GM19455 (cell line): ENCODE results near the gene PRDM16.

Experiments
- ATAC-seq: cut with Tn5 transposase; IDR thresholded peaks from one replicate; pipeline ENCODE4 v1.9.1; 2021; ENCODE audit not compliant: unreplicated experiment

The PRDM16 gene

DNA sequence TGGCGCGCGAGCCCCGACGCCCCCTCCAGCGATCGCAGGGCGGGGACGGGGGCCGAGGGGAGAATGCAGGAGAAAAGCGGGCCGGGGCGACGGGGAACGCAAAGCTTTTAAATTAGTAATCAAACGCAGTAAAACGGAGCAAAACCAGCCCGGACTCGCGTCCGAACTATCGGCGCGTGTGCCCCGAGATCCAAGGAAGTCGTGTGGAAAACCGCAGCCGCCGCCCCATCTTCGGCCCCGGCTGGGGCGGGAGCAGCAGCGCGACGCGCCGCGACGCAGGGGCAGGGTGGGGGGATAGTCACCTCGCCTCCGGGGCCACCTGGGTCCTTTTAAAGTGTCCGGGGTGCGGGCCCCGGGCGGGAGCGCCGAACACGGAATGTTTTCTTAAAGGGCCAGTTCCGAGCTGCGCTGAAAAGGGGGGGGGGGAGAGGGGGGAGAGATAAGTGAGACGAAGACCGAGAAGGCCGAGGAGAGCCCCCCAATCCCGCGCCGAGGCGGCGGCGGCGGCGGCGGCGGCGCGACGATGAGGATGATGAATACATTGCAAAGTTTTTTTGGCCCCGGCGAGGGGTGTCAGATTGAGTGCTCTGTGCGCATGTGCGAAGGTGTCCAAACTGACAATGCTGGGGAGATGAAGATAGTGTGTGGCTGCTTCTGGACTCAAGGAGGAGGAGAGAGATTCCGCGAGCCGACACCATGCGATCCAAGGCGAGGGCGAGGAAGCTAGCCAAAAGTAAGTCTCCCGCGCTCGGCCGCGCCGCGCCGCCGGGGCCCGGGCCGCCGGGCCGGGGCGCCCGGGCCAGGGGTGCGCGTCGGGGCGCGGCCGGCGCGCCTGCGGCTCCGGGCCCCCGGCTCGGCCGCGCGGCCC, at the start of gene PRDM16:
TSS of gene PRDM16 (plus strand) at position 640 of the 868 bp plus-strand sequence. CDS start at position 697, 57 bp downstream.
- ATAC-seq, result no peak

DNA sequence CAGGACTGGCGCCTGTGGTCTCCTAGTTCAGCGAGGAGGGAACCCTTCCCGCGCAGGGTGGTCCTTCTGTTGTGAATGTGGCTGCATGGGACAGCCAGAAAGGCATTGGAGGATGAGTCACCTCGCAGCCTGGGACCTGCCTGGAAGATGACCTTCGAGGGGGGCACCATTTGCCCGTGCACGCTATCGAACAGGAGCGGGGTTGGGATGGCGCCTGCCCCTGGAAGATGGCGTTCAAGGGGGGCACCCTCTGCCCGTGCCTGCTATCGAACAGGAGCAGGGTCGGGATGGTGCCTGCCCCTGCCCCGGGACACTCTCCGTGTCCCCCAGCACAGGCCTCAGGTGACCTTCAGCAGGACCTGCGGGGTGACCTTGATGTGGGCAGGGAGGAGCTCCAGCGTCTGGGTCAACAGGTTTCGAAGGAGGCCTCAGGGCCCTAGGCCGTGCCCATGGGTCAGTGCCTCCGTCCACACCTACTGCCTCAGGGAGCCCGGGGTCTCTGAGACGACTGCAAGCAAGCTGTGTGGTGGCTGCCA, 49.4 kb upstream of the PRDM16 start:
- no peak for ATAC-seq

DNA sequence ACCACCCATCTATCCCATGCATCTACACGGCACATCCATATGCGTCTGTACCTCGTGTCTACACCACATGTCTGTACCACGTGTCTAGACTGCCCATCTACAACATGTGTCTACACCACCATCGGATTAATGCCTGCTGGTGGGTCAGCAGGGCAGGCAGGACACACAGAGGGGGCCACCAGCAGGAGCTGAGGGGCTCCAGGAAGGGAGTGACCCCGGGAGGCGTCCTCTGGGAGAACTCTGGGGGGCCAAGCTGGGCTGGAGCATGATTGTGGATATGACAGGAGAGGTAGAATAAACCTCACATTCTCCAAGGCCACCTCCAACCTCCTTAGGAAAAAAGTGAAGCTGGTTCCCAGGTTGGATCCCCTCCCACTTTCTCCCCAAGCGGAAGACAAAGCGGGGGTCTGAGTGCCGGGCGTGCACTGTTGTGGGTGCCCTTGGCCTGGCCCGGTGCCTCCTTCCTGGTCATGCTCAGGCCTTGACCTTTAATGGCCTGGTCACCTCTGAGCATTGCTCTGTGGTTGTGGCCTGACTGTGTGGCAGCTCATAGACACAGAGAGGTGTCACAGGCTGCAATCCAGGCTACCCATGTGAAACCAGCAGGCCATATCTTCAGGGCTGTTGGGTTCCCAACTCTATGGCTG, 48.6 kb upstream of the PRDM16 start:
- no peak for ATAC-seq

DNA sequence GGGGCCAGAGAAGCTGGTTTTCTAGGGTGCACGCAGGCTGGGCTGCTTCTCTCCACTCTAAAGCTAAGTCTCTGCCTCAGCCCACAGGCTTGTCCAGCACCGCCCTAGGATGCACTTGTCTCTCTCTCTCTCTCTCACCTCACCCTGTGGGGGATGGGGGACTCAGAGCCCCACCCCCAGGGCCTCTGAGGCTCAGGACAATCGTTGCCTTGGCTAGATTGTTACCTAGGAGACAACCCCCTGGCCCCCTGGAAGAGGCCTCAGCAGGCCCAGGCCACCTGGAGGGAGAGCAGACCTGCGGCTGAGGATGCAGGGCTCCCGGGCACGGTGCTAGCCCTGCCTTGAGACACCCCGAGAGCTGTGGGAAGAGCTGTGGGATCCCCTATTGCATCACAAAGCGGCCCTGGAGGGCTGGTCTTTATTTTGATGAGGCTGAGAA, 47.8 kb upstream of the PRDM16 start, which contains the start of gene ACTRT2:
TSS of gene ACTRT2 (plus strand) at position 235 of the 439 bp plus-strand sequence. CDS start 220 bp downstream, outside the sequence.
- no peak for ATAC-seq

DNA sequence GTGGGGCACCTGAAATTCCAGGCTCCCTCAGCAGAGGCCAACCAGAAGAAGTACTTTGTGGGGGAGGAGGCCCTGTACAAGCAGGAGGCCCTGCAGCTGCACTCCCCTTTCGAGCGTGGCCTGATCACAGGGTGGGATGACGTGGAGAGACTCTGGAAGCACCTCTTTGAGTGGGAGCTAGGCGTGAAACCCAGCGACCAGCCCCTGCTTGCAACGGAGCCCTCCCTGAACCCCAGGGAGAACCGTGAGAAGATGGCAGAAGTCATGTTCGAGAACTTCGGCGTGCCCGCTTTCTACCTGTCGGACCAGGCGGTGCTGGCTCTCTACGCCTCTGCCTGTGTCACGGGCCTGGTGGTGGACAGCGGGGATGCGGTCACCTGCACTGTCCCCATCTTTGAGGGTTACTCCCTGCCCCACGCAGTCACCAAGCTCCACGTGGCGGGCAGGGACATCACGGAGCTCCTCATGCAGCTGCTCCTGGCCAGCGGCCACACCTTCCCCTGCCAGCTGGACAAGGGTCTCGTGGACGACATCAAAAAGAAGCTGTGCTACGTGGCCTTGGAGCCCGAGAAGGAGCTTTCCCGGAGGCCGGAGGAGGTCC, 47.1 kb upstream of the PRDM16 start:
- ATAC-seq, result no peak

DNA sequence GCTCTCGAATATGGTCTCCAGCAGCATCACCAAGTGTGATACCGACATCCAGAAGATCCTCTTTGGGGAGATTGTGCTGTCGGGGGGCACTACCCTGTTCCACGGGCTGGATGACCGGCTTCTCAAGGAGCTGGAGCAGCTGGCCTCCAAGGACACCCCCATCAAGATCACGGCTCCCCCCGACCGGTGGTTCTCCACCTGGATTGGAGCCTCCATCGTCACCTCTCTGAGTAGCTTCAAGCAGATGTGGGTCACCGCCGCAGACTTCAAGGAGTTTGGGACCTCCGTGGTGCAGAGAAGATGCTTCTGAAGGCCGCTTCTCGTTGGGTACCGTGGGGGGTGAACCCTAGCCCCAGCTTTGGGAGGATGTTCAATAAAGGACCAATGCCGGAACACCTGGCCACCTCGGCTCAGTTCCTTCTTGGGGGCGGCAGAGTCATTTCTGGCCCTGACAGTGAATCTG, 46.5 kb upstream of the PRDM16 start:
- ATAC-seq, result no peak

DNA sequence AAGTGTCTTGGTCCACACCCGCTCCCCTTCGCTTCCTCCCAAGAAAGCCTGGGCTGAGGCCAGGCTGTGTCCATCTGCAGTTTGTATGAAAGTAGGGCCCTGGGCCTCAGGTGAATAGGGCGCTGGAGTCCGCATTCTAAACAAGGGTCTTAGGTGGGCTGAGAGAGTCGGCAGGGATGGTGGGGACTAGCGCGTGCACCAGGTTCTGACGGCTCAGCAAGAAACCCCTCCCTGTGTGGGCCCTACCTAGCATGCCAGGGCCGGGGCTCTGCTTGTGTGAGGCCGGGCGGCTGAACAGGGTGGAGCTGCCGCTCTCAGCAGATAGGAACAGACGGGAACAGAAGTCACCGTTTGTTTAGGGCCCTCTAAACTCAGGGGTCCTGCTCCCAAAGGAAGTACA, 46.0 kb upstream of the PRDM16 start:
- ATAC-seq, result no peak

DNA sequence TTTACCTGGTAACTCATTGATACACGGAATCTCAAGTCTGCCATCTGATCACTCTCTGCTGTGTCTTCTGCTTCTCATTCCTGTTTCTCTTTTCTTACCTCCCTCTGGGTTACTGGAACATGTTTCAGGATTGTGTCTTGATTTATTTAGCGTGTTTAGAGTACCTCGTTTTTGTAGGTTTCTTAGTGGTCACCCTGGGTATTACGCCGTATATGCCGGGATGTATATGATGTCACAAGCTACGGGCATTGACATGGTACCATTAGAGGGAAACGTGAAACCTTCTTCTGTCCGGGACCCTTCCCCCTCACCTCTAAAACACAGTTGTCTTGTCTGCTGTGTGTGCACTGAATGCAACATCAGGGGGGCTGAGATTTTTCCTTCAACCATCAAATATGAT, 45.0 kb upstream of the PRDM16 start:
- ATAC-seq, result no peak

DNA sequence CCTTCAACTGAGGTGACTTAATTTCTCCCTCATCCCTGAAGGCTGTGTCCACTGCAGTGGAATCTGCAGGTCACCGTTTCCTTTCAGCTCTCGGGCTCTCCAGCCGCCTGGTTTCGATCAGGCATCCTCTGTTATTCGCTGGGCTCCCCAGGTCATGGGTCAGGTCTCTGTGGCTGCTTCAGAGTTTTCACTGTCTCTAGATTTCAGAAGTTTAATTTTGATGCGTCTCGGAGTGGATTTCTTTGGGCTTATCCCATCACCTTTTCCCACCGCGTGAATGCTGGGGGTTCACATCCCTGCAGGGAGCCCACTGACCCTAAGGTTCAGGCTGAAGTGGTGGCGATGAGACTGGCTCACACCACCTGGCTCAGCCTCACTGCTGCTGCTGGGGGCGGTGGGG, 44.4 kb upstream of the PRDM16 start:
- ATAC-seq, result no peak

DNA sequence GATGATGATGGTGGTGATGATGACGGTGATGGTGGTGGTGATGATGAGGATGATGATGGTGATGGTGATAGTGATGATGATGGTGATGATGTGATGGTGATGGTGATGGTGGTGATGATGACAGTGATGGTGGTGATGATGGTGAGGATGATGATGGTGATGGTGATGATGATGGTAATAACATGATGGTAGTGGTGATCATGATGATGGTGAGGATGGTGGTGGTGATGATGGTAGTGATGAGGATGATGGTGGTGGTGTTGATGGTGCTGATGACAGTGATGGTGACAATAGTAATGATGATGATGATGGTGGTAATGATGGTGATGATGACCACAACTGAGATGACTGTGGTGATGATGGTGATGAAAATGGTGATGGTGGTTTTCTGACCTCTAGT, 42.9 kb upstream of the PRDM16 start:
- ATAC-seq, result no peak

DNA sequence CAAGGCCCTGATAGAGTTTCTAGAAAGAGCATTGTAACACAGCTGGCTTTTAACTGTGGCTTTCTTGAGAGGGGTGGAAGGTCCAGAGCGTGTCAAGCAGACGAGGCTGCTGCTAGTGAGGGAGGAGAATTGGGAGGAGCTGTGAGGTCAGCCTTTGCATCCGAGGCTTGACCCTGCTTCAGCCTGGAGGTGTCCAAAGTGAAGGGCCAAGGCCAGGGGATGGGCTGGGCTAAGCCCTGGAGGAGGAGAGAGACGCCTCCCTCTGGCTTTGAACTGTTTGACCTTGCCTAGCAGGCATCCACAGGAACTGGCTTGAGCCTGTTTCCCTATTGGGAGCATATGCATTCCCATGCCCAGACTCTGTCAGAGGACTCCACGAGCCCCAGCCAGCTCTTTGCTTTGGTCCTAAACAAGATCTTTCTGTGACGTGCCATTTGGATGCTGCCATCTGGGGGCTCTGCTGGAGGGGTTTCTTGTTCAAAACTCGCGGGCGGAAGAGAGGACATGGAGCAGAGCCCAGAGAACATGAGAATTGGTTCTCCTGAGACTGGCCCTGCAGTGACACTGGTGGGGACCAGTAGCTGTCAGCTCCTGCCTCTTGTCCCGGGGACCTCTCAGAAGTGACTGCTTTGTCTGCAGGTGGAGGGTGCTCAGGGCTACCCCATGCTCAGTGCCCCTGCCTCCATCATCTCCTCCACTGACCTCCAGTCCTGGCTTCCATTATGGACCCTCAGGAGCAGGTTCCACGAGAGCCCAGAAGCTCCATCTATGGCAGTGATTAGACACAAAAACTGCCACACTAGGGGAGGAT, 42.2 kb upstream of the PRDM16 start:
- ATAC-seq, result no peak

DNA sequence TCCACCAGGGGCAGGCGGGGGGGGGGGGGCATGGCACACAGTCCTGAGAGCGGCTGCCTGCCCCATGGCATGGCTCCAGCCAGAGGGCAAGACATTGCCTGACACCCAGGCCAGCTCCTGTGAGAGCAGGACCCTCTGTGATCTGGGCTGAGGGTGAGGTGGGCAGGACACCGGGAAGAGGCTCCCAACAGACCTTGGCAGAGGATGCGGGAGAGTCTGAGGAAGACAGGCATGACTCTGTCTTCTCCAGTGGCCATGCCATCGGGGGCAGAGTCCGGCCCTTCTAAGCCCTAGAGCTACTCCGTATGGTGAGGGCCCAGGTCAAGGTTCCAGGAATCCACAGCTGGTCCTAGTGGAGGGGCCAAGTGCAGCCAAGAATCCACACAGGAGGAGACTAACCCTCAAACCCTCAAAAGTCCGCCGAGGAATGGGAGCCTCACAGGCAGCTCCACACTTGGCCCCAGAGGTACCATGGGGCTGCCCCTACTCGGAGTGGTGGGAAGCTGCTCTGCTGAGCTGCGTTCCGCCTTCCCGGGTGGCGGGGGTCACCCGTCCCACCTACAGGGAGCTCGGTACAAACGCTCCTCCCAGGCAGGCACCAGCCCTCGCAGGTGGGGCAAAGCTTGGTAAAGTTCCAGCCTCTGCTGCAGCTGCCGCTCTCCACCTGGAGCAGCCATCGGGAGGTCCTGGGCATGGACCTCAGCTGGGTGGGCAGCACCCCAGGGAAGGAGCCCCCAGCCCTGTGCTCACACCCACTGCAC, 41.2 kb upstream of the PRDM16 start:
- no peak for ATAC-seq

DNA sequence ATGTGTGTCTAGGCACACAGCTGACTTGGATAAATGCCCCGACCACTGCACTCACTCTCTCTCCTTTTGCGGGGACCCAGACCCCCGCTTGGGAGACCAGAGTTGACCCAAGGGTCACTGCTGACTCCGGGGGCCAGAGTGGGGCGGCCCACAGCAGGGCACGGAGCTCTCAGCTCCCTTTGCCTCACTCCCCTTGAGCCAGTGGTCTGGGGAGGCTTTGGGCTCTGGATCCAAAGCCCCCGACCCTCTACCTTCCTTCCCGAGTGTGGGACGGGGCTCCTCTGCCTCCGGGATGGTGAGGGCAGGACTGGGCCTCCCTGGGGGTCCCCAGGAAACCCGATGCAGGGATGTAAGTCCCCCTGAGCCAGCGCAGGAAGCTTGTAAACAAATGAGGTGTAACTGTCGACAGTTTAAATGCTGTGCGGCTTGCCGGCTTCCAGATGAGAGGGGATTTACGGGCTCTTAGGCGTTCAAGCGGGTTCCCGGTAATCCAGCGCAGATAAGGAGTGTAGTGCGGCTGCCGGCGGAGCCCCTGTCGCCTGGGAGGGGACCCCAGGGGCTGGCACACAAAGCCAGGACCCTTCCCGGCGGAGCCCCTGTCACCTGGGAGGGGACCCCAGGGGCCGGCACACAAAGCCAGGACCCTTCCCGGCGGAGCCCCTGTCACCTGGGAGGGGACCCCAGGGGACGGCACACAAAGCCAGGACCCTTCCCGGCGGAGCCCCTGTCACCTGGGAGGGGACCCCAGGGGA, 40.3 kb upstream of the PRDM16 start:
- ATAC-seq, result no peak

DNA sequence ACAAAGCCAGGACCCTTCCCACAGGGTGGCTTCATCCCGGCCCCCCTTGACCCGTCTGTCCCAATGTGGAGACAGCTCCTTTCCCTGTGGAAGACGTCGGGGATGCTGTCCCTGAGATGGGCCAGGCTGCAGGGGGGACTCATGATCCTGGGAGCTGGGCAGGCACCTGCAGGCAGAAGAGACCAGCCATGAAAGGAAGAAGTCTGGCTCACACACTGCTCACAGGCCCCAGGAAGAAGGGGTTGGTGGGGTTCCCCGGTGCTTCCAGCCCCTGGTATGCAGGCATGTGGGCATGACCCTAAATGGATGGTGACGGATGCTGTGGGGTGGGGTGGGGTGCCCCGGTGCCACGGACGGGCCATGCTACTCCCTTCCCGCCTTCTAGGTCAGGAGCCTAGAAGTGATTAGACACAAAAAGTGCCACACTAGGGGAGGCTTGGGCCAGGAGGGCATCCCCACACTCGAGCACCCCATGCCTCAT, 39.5 kb upstream of the PRDM16 start:
- no peak for ATAC-seq

DNA sequence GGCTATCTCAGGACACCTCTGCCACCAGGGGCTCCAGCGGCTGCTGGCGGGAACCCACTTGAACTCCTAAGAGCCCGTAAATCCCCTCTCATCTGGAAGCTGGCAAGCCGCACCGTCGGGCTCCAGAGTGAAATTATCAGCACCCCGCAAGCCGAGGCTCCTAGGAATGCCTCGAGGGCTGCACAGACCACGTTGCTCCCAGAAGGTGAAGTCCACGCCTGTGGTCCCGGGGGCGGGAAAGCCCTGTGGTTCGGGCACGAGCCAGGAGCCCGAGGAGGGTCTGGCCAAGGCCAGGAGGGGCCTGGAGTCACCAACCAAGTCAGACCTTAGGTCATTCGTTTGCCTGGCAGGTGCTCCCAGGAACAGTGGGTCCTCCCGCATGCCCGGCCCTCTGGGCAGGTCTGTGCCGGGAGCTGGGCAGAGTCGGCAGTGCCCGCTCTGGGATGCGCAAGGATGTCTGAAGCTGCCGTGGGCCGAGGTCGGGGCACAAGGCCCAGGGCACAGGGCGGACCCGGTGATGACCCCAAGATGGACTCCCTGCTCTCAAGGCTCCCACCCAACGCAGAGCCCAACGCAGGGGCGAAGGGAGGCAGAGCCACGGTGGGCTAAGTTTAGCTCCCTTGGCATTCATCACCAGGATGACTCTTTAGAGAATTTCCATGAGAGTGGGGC, 38.9 kb upstream of the PRDM16 start:
- ATAC-seq, result no peak

DNA sequence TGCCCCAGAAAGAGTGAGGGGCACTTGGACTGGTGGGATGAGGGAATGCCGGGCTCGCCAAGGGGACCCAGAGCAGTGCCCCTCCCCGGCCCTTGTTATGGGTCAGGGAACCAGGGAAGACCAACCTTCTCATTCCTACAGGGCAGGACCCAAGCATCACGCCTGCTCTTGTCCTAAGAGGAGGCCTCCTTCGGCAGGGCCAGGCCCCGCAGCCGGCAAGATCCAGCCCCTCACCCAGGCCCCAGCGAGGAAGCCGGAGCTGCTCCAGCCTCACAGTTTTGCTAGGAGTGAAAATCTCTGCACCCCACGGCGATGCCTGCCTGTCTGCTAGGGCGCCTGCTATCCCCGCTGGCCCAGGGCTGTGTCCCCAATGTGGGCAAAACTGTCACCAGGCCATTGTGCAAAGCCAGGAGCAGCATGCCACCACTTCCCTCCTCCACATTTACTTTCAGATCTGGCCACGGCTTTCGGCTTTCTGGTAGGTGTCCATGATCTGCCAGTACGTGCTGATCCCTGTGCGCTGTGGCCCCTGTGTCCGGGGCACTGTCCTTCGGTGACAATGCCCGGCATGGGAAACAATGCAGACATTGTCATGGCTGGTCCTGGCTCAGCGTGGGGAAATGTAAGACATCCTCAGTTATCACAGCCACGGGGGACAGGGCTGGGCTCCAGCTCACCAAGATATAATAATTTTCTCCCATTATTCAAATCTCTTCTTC, 38.2 kb upstream of the PRDM16 start:
- ATAC-seq, result no peak

DNA sequence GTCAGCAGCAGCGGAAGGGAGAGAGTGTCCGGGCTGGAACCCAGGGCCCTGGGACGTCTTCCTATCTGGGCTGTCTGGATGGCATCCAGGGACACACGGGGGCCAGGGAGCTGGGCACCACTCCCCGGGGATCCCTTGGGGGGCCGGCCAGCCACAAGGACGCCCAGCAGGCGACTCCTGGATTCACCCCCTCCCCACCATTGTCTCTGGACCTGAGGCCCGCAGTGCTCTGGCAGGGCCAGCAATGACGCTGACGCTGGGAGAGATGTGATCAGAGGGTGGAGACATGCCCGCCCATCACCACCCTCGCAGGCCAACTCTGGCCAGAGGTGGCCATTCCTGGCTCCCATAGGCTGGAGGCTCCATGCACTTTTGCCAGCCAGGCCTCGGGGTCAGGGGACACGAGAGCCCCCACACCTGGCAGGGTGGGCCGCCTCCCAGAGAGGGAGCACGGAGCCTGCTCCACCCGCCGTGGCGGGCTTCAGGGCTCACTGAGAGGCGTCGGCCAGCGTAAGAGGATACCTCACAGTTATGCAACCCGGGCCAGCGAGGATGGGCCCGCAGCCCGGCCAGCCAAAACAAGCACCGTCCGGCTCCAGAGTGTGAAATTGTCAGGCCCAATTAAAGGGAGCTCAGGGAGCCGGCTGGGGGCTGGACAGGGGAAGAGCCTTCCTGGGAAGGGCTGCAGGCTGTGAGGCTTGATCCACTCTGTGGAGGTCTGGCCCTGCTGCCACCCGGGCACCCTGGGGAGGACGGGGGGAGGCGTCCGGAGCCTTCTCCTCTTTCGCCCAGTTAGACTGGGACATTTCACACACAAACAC, 37.4 kb upstream of the PRDM16 start:
- ATAC-seq, result no peak
